Ascending aorta (tissue), 2 donors: ENCODE results near the gene JMJD6. TPM values are rescaled to one million over a fixed set of nuclear protein-coding genes. Genes with fewer than 3 reads are reported as not detected.

Experiments used
- DNase-seq, 2 donors: peaks; one replicate each; pipeline ENCODE4 v3.0.0-alpha.2; 2019; ENCODE audit warnings: low spot score in 2 of 2
- H3K27ac ChIP-seq, 2 donors: fragments of 200-600 bp; sonication (generic); one replicate each; pipeline ENCODE4 v1.5.1; 2016 to 2017; ENCODE audit warnings: mild to moderate bottlenecking in 1 of 2
- H3K27me3 ChIP-seq: fragments of 200-600 bp; sonication (generic); one replicate; pipeline ENCODE4 v1.5.1; 2017
- H3K36me3 ChIP-seq, 2 donors: fragments of 200-600 bp; sonication (generic); one replicate each; pipeline ENCODE4 v1.5.1; 2016
- H3K4me1 ChIP-seq, 2 donors: fragments of 200-600 bp; sonication (generic); one replicate each; pipeline ENCODE4 v1.5.1; 2016 to 2017; ENCODE audit warnings: mild to moderate bottlenecking in 1 of 2
- H3K4me3 ChIP-seq, 2 donors: fragments of 200-600 bp; sonication (generic); one replicate each; pipeline ENCODE4 v1.5.1; 2016 to 2017; ENCODE audit warnings: mild to moderate bottlenecking in 1 of 2
- H3K9me3 ChIP-seq, 2 donors: fragments of 200-600 bp; sonication (generic); one replicate each; pipeline ENCODE4 v1.5.1; 2016
- intact Hi-C: fragments of 100-400 bp; cut with DNase I; formaldehyde crosslinking; loops from one replicate; pipeline ENCODE4 v1.15.1; 2023
- total RNA-seq: library from RNA; depleted of rRNA; stranded (reverse); fragments of >200 nt; gene quantifications from one replicate; pipeline ENCODE4 v1.1.0, GENCODE V29; 2016
- TF ChIP-seq, protein P1 (sequence below), 3 experiments: fragments of 200-600 bp in 2 of 3; fragments of 450-650 bp in 1 of 3; sonication (generic) in 2 of 3; IDR thresholded peaks; one replicate each; pipeline ENCODE4 v1.5.1; 2016 to 2019; ENCODE audit warnings: antibody characterized with exemption in 3 of 3, mild to moderate bottlenecking in 1 of 3, moderate library complexity in 1 of 3

The JMJD6 gene
- total RNA-seq, 1 donor from 2014 or later, result 29.4 TPM

DNA sequence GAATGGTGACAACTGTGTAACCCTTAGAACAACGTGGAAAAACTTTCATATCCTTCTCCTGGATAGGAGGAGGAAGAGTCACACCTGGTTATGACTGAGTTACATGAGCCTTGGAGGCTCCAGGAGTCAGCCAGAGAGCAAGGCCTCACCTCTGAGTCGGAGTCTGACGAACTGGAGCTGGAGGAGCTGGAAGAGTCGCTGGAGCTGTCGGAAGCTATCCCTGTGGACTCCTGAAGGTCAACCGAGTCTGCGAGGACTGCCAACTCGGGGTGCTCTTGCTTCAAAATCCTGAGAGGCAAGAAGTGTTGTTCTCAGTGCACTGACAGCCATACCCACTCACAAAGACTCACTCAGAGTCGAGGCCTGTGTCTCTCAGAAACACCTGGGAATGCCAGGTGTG, 6.2 kb downstream of the JMJD6 start:
- peaks cover 13 to 38% of the 10 kb centered on the region in 2 donors for H3K4me1 ChIP-seq
- intact Hi-C loops, result no loop called here
- DNase-seq, result no peak
- no peaks in the 10 kb centered on the region for H3K9me3 ChIP-seq
- H3K27me3 ChIP-seq, result no peaks in the 10 kb centered on the region
- peaks cover 89 to 96% of the 10 kb centered on the region in 2 donors for H3K36me3 ChIP-seq
- no peak overlapping the region for H3K4me3 ChIP-seq
- TF ChIP-seq, protein P1, sequence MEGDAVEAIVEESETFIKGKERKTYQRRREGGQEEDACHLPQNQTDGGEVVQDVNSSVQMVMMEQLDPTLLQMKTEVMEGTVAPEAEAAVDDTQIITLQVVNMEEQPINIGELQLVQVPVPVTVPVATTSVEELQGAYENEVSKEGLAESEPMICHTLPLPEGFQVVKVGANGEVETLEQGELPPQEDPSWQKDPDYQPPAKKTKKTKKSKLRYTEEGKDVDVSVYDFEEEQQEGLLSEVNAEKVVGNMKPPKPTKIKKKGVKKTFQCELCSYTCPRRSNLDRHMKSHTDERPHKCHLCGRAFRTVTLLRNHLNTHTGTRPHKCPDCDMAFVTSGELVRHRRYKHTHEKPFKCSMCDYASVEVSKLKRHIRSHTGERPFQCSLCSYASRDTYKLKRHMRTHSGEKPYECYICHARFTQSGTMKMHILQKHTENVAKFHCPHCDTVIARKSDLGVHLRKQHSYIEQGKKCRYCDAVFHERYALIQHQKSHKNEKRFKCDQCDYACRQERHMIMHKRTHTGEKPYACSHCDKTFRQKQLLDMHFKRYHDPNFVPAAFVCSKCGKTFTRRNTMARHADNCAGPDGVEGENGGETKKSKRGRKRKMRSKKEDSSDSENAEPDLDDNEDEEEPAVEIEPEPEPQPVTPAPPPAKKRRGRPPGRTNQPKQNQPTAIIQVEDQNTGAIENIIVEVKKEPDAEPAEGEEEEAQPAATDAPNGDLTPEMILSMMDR (IDR thresholded peaks at IDR 0.05), result no peak
- H3K27ac ChIP-seq, result no peak overlapping the region

DNA sequence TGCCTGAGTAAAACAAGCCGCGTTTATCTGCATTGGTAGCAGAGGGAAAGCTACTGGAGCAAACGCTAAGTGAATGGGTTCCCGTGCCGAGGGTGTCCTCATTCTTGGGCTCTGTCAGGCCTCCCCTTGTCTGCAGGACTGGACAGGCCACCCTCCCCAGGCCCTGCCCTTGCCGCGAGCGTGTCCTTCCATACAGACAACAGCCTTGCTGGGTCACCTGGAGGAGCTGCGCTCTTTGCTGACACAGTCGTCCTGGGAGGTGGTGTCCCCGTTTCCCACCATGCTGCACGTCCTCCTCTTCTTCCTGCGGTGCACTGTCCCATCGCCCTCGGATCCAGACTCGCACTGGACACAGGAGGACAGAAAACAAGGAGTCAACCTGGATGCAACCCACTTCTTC, 7.9 kb downstream of the JMJD6 start:
- H3K9me3 ChIP-seq, result no peaks in the 10 kb centered on the region
- no peak overlapping the region for H3K4me3 ChIP-seq
- TF ChIP-seq, protein P1 (IDR thresholded peaks at IDR 0.05), result no peak
- intact Hi-C loops, result loop anchor here (10.0 kb wide), 2 partner anchors 164 to 194 kb away; no protein-coding TSS in a partner anchor
- H3K4me1 ChIP-seq, result peaks cover 2 to 23% of the 10 kb centered on the region in 2 donors
- DNase-seq, result no peak
- H3K27ac ChIP-seq, result no peak overlapping the region
- no peaks in the 10 kb centered on the region for H3K27me3 ChIP-seq
- H3K36me3 ChIP-seq, result peaks cover 79 to 92% of the 10 kb centered on the region in 2 donors

DNA sequence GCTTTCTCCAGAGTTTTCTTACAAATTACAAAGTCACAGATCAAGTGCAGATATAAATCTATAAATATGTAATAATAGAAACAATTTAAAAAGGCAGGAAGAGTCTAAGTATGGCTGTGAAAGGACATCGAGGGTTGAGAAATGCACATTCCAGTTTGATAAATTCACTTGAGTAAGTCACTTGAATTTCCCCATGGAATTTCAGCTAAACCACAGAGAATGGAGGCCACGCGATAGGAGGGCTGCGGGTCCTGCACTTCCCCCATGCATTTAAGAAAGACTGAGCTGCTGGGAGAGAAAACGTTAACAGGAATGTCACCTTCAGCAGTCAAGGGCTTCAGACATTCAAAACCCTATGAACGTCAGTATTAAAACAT, 9.6 kb downstream of the JMJD6 start:
- TF ChIP-seq, protein P1 (IDR thresholded peaks at IDR 0.05), result no peak
- H3K9me3 ChIP-seq, result no peaks in the 10 kb centered on the region
- H3K4me1 ChIP-seq, result peaks cover 0 to 18% of the 10 kb centered on the region in 2 donors
- peak overlapping the region; percentile 72 for H3K27ac ChIP-seq
- H3K36me3 ChIP-seq, result peaks cover 64 to 86% of the 10 kb centered on the region in 2 donors
- no peak for DNase-seq
- intact Hi-C loops, result loop anchor here (10.0 kb wide), 2 partner anchors 162 to 192 kb away; no protein-coding TSS in a partner anchor
- H3K27me3 ChIP-seq, result no peaks in the 10 kb centered on the region
- no peak overlapping the region for H3K4me3 ChIP-seq

DNA sequence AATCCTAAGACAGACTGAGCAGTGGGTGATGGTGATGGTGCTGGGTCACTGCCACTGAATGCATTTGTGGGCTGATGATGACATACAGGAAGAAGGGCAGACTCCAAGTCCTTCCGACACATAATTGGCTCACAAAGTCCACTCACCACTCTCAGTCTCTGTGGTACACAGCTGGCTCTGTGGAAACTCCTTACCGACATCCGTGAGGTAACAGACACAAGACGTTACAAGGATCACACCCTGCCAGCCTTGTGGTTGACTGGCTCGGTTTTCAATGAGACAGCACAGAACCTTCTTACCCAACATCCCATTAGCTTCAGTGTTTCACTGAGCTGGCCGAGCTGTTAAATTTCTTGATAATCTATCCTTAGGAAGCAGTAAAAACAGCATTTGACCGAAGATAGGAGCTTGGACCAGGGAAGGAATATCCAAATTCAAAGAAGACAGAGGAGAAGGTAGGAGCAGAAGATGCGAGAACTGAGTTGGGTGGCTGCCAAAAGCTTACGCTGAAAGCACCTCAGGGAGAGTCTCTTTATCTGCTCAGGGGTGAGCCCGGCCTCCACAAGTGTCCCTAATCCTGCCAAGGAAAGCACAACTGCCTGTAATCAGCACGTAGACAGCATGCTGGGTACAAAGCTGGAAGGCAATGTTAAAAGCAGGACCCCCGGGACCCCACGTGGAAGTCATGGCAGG, 10.1 kb downstream of the JMJD6 start:
- peaks cover 0 to 23% of the 10 kb centered on the region in 2 donors for H3K4me1 ChIP-seq
- H3K27me3 ChIP-seq, result no peaks in the 10 kb centered on the region
- no peak overlapping the region for H3K4me3 ChIP-seq
- intact Hi-C loops, result loop anchor here (10.0 kb wide), 2 partner anchors 161 to 191 kb away; no protein-coding TSS in a partner anchor
- peaks cover 58 to 81% of the 10 kb centered on the region in 2 donors for H3K36me3 ChIP-seq
- peak overlapping the region; percentile 72 for H3K27ac ChIP-seq
- TF ChIP-seq, protein P1 (IDR thresholded peaks at IDR 0.05), result no peak
- DNase-seq, result peak; percentile 66 to 90
- no peaks in the 10 kb centered on the region for H3K9me3 ChIP-seq

DNA sequence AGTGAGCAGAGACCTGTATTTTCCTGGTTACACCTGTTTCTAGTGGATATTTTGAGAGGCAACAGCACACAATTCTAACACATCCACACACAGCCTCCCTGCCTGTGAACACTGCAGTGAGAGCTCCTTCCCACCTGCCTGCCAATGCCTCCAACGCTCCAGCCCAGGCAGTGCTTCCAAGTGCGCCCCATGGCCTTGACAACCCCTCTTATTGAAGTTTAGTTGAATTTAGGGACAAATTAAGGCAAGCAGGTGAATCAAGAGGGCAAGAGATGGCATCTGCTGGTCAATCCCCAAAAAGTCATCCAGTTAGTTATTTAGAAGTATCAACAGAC, 10.9 kb downstream of the JMJD6 start:
- DNase-seq, result no peak
- intact Hi-C loops, result loop anchor here (2.0 to 10.0 kb wide), 3 partner anchors 93 to 191 kb away; no protein-coding TSS in a partner anchor
- peaks cover 0 to 26% of the 10 kb centered on the region in 2 donors for H3K4me1 ChIP-seq

More for the DNA sequence above, 10.9 kb downstream of the JMJD6 start:
- Histone ChIP-seq H3K36me3 (peaks cover 50 to 72% of the 10 kb centered on the region in 2 donors), H3K27ac (peak overlapping the region; percentile 69 to 72), H3K4me3 (no peak overlapping the region), H3K9me3 (no peaks in the 10 kb centered on the region), H3K27me3 (no peaks in the 10 kb centered on the region)
- TF ChIP-seq, protein P1 (IDR thresholded peaks at IDR 0.05), result no peak
